Measurements from ENCODE around the gene FTO. TPM values are rescaled to one million over a fixed set of nuclear protein-coding genes. Genes with fewer than 3 reads are reported as not detected.
"Not testable (repeated sequence)": the region's sequence is repeated elsewhere in the genome, so short reads cannot be mapped to it uniquely, and the experiment has no call there.

The FTO gene
- polyA plus RNA-seq, 1 experiment, result 135 TPM

DNA sequence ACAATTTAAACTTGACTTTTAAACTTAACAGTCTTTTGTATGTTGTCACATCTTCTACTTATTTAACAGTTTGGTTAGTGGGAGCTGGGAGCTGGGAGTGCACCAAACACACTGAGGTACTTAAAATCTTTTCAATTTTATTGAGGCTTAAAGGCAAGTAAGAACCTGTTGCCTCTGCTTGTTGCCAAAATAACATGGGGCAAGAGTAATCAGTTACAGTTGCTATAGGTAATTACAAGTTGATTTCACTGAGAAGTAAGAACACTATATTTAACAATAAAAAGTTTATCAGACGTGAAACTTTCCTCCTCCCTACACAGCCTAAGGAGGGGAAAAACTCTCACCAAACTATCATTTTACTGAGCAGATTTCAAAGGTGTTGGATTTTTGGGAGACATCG lies 135.2 kb downstream of the FTO start:
- POLR2A ChIA-PET, result no interaction called here

DNA sequence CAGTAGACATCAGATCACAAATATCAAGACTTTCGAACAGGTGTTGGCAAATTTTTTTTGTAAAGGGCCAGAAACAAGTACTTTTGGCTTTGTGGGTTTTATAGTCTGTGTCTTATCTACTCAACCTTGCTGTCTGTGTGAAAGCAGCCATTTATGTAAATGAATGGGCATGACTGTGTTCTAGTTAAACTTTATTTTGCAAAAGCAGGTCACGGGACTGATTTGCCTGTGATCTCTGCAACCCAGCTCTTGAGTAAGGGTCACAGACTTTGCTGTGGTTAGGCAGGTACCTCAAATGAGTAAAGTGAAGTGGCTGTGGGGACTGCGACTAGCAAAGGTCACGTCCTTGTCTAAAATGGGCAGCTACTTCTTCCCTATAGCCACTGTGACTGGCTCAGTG lies 136.5 kb downstream of the FTO start:
- Histone ChIP-seq H3K9me3 (ENCODE audit: control insufficient read depth, insufficient read depth, low read length) (no peaks in the 10 kb centered on the region), H3K27ac (ENCODE audit: low read depth, low read length) (no peak overlapping the region), H3K27me3 (ENCODE audit: control insufficient read depth, insufficient read depth, low read length) (no peaks in the 10 kb centered on the region), H3K4me3 (ENCODE audit: low read depth, low read length) (no peak overlapping the region)
- POLR2A ChIA-PET, result no interaction called here
- TF ChIP-seq, protein P1, sequence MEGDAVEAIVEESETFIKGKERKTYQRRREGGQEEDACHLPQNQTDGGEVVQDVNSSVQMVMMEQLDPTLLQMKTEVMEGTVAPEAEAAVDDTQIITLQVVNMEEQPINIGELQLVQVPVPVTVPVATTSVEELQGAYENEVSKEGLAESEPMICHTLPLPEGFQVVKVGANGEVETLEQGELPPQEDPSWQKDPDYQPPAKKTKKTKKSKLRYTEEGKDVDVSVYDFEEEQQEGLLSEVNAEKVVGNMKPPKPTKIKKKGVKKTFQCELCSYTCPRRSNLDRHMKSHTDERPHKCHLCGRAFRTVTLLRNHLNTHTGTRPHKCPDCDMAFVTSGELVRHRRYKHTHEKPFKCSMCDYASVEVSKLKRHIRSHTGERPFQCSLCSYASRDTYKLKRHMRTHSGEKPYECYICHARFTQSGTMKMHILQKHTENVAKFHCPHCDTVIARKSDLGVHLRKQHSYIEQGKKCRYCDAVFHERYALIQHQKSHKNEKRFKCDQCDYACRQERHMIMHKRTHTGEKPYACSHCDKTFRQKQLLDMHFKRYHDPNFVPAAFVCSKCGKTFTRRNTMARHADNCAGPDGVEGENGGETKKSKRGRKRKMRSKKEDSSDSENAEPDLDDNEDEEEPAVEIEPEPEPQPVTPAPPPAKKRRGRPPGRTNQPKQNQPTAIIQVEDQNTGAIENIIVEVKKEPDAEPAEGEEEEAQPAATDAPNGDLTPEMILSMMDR (IDR thresholded peaks at IDR 0.05; ENCODE audit: low read depth, low read length), result no peak
- DNase-seq (ENCODE audit: low read depth, low spot score), result no peak
- CTCF ChIA-PET, result interaction anchor here (0.6 kb wide), 1 partner anchor 80 kb away, joined by 4 read pairs; no protein-coding TSS in a partner anchor

More for the DNA sequence above, 135.2 kb downstream of the FTO start:
- no peaks in the 10 kb centered on the region for H3K27me3 ChIP-seq (ENCODE audit: control insufficient read depth, insufficient read depth, low read length)
- H3K4me3 ChIP-seq (ENCODE audit: low read depth, low read length), result no peak overlapping the region
- H3K9me3 ChIP-seq (ENCODE audit: control insufficient read depth, insufficient read depth, low read length), result no peaks in the 10 kb centered on the region
- CTCF ChIA-PET, result interaction anchor here (1.3 kb wide), 1 partner anchor 53 kb away, joined by 3 read pairs; no protein-coding TSS in a partner anchor
- TF ChIP-seq, protein P1 (IDR thresholded peaks at IDR 0.05; ENCODE audit: low read depth, low read length), result no peak
- no peak overlapping the region for H3K27ac ChIP-seq (ENCODE audit: low read depth, low read length)
- DNase-seq (ENCODE audit: low read depth, low spot score), result no peak

DNA sequence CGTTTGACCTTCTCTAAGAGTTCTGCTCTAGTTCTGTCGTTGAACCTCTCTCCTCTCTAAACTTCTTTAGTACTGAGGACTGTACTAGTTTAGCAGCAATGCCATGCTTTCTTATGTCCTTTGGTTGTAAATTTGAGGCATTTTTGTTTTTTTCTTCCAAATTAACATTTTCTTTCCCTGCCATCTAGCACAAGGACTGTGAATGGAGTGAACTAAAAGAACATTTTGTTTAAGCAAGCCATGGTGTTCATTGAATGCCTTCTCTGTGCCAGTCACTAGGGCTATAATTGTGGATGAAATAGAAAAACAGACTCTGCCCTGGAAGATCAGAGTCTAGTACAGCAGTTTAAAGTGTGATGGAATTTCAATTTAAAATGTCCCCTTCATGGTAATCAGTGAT lies 137.9 kb downstream of the FTO start:
- ChIA-PET CTCF (interaction anchor here (1.0 kb wide), 1 partner anchor 15 kb away, joined by 3 read pairs; no protein-coding TSS in a partner anchor), POLR2A (no interaction called here)
- TF ChIP-seq, protein P1 (IDR thresholded peaks at IDR 0.05; ENCODE audit: low read depth, low read length), result no peak
- Histone ChIP-seq H3K27ac (ENCODE audit: low read depth, low read length) (no peak overlapping the region), H3K9me3 (ENCODE audit: control insufficient read depth, insufficient read depth, low read length) (no peaks in the 10 kb centered on the region), H3K4me3 (ENCODE audit: low read depth, low read length) (no peak overlapping the region), H3K27me3 (ENCODE audit: control insufficient read depth, insufficient read depth, low read length) (no peaks in the 10 kb centered on the region)
- no peak for DNase-seq (ENCODE audit: low read depth, low spot score)

DNA sequence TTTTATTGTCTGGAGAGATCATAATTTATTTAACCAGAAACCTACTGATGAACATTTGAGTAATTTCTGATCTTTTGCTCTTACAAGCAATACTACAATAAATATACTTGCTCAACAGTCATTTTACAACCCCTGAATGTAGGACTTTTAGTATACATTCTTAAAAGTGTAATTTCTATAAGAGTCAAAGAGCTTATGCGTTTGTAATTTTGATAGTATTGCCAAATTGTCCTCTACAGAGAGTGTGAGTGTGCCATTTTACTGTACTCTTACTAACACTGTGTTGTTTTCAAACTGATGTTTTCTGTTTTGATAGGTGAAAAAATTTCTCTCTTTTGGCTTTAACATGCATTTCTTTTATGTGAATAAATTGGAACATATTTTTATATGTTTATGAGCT lies 139.1 kb downstream of the FTO start:
- Histone ChIP-seq H3K27me3 (ENCODE audit: control insufficient read depth, insufficient read depth, low read length) (no peaks in the 10 kb centered on the region), H3K4me3 (ENCODE audit: low read depth, low read length) (no peak overlapping the region), H3K27ac (ENCODE audit: low read depth, low read length) (no peak overlapping the region), H3K9me3 (ENCODE audit: control insufficient read depth, insufficient read depth, low read length) (no peaks in the 10 kb centered on the region)
- ChIA-PET POLR2A (no interaction called here), CTCF (no interaction called here)
- no peak for DNase-seq (ENCODE audit: low read depth, low spot score)
- TF ChIP-seq, protein P1 (IDR thresholded peaks at IDR 0.05; ENCODE audit: low read depth, low read length), result no peak

DNA sequence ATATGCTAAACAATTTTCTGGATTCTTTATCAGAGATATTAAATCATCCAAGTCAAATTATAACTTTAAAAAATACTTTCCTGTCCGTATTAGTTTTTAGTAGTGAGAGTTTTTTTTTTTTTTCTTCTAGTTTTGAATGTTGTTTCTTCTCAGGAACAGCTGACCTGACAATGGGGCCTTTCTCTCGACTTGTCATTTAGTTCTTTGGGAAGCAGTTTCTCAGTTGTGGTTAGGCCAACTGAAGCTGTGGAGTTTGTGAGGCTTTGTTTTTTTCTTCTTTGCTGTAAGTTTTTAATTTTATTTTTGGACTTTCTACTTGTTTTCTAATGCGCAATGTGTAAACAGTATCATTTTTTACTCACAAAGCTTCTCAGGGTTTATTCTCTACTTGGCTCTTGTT lies 140.8 kb downstream of the FTO start:
- TF ChIP-seq, protein P1 (IDR thresholded peaks at IDR 0.05; ENCODE audit: low read depth, low read length), result no peak
- H3K4me3 ChIP-seq (ENCODE audit: low read depth, low read length), result no peak overlapping the region
- no peaks in the 10 kb centered on the region for H3K27me3 ChIP-seq (ENCODE audit: control insufficient read depth, insufficient read depth, low read length)
- no peak for DNase-seq (ENCODE audit: low read depth, low spot score)
- CTCF ChIA-PET, result no interaction called here
- H3K9me3 ChIP-seq (ENCODE audit: control insufficient read depth, insufficient read depth, low read length), result no peaks in the 10 kb centered on the region
- POLR2A ChIA-PET, result no interaction called here
- no peak overlapping the region for H3K27ac ChIP-seq (ENCODE audit: low read depth, low read length)

DNA sequence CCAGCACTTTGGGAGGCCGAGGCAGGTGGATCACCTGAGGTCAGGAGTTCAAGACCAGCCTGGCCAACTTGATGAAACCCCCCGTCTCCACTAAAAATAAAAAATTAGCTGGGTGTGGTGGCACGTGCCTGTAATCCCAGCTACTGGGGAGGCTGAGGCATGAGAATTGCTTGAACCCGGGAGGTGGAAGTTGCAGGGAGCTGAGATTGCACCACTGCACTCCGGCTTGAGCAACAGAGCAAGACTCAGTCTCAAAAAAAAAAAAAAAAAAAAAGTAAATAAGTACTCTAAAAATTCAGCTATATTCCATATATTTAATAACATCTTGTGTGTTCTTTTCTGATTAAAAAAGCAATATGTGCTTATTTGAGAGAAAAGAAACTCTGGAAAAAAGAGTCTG lies 142.6 kb downstream of the FTO start:
- POLR2A ChIA-PET; H3K27me3 ChIP-seq (ENCODE audit: control insufficient read depth, insufficient read depth, low read length); H3K4me3 ChIP-seq (ENCODE audit: low read depth, low read length); H3K9me3 ChIP-seq (ENCODE audit: control insufficient read depth, insufficient read depth, low read length); DNase-seq (ENCODE audit: low read depth, low spot score); H3K27ac ChIP-seq (ENCODE audit: low read depth, low read length); CTCF ChIA-PET: not testable (repeated sequence)

Data from AG04450 (cell line).